ENCODE results near the gene TAS2R40.
A peak's percentile ranks its signal among the peaks of the same experiment; 100 is the strongest.

TAS2R40 gene
- long read RNA-seq = 0 reads

- no peaks in the 10 kb centered on the region for H3K27me3 ChIP-seq (ENCODE audit: insufficient read depth, poor library complexity, severe bottlenecking)
- H3K27ac ChIP-seq (replicated peaks) = peak within 1 kb of the TSS; percentile 74
- no peak for DNase-seq (ENCODE audit: low read depth in 1 of 2, low spot score in 1 of 2)
- no peak for TF ChIP-seq SPI1 (IDR thresholded peaks at IDR 0.05; ENCODE audit: borderline replicate concordance, low read depth)
- no peak for TF ChIP-seq REST (IDR thresholded peaks at IDR 0.05; ENCODE audit: insufficient replicate concordance, low read depth)
- TF ChIP-seq POLR2AphosphoS5 (IDR thresholded peaks at IDR 0.05; ENCODE audit: low read depth) = no peak
- TF ChIP-seq GABPA (IDR thresholded peaks at IDR 0.05; ENCODE audit: low read depth) = no peak
- no peak for TF ChIP-seq CTCF (IDR thresholded peaks at IDR 0.05; ENCODE audit: insufficient read depth, low read length)
- H3K4me3 ChIP-seq (replicated peaks; ENCODE audit: insufficient read depth, low read length) = no peak within 1 kb of the TSS
Observed at GRCh38 chr7:143221737-143222136, at the start of gene TAS2R40. TAS2R40 (plus strand) TSS chr7:143222037; CDS start chr7:143222079, 42 bp downstream.

- no peaks in the 10 kb centered on the region for H3K27me3 ChIP-seq (ENCODE audit: insufficient read depth, poor library complexity, severe bottlenecking)
- no peak for DNase-seq (ENCODE audit: low read depth in 1 of 2, low spot score in 1 of 2)
- no peak overlapping the region for H3K4me3 ChIP-seq (replicated peaks; ENCODE audit: insufficient read depth, low read length)
- TF ChIP-seq POLR2AphosphoS5 (IDR thresholded peaks at IDR 0.05; ENCODE audit: low read depth) (no peak), SPI1 (IDR thresholded peaks at IDR 0.05; ENCODE audit: borderline replicate concordance, low read depth) (no peak), CTCF (IDR thresholded peaks at IDR 0.05; ENCODE audit: insufficient read depth, low read length) (no peak), REST (IDR thresholded peaks at IDR 0.05; ENCODE audit: insufficient replicate concordance, low read depth) (no peak), GABPA (IDR thresholded peaks at IDR 0.05; ENCODE audit: low read depth) (no peak)
- no peak overlapping the region for H3K27ac ChIP-seq (replicated peaks)
Observed at GRCh38 chr7:143172354-143172753, 49.5 kb upstream of the TAS2R40 start.

- Histone ChIP-seq H3K4me3 (replicated peaks; ENCODE audit: insufficient read depth, low read length) (no peak overlapping the region), H3K27me3 (ENCODE audit: insufficient read depth, poor library complexity, severe bottlenecking) (no peaks in the 10 kb centered on the region), H3K27ac (replicated peaks) (no peak overlapping the region)
- TF ChIP-seq CTCF (IDR thresholded peaks at IDR 0.05; ENCODE audit: insufficient read depth, low read length) (no peak), SPI1 (IDR thresholded peaks at IDR 0.05; ENCODE audit: borderline replicate concordance, low read depth) (no peak), POLR2AphosphoS5 (IDR thresholded peaks at IDR 0.05; ENCODE audit: low read depth) (no peak), REST (IDR thresholded peaks at IDR 0.05; ENCODE audit: insufficient replicate concordance, low read depth) (no peak)
- DNase-seq (ENCODE audit: low read depth in 1 of 2, low spot score in 1 of 2) = no peak
Observed at GRCh38 chr7:143176128-143176527, 45.7 kb upstream of the TAS2R40 start.
